CD4-positive, alpha-beta T cell treated with Interferon gamma for 1 hour (primary cell): ENCODE results near the gene IMP3.
A peak's percentile ranks its signal among the peaks of the same experiment; 100 is the strongest.
"Not testable (repeated sequence)": the region's sequence is repeated elsewhere in the genome, so short reads cannot be mapped to it uniquely, and the experiment has no call there.

ENCODE experiments used
- DNase-seq: peaks from one replicate; pipeline ENCODE4 v3.0.0-alpha.2; 2020

IMP3 gene

GRCh38 chr15:75649848-75650247 lies 9.8 kb upstream of the IMP3 start:
- no peak for DNase-seq

- no peak for DNase-seq
Observed at GRCh38 chr15:75649045-75649761, 9.2 kb upstream of the IMP3 start.

- DNase-seq = no peak
Observed at GRCh38 chr15:75648156-75649000, 8.4 kb upstream of the IMP3 start.

- peak; percentile 26 for DNase-seq
Observed at GRCh38 chr15:75647370-75648155, 7.5 kb upstream of the IMP3 start, which contains the start of gene SNX33. Gene SNX33, plus strand, starts transcription at chr15:75647912. Its CDS starts 1,191 bp downstream, at chr15:75649103.

GRCh38 chr15:75646944-75647364 lies 6.9 kb upstream of the IMP3 start:
- no peak for DNase-seq

GRCh38 chr15:75646112-75646943 lies 6.3 kb upstream of the IMP3 start:
- no peak for DNase-seq

GRCh38 chr15:75644376-75644775 lies 4.4 kb upstream of the IMP3 start:
- DNase-seq = no peak

GRCh38 chr15:75641603-75642002 lies 1.6 kb upstream of the IMP3 start:
- DNase-seq = no peak

- no peak for DNase-seq
Observed at GRCh38 chr15:75641179-75641503, 1.1 kb upstream of the IMP3 start.

- peak; percentile 37 for DNase-seq
Observed at GRCh38 chr15:75640483-75641178, 607 bp upstream of the IMP3 start.

- no peak for DNase-seq
Observed at GRCh38 chr15:75639191-75639708, 774 bp downstream of the IMP3 start.

GRCh38 chr15:75637245-75638009 lies 2.6 kb downstream of the IMP3 start:
- DNase-seq = no peak

- DNase-seq = no peak
Observed at GRCh38 chr15:75636026-75636425, 4.0 kb downstream of the IMP3 start.

GRCh38 chr15:75633922-75634321 lies 6.1 kb downstream of the IMP3 start:
- DNase-seq = not testable (repeated sequence)

GRCh38 chr15:75631935-75632334 lies 8.1 kb downstream of the IMP3 start:
- DNase-seq = no peak

GRCh38 chr15:75625542-75626347 lies 14.3 kb downstream of the IMP3 start, which contains the start of gene SNUPN:
Gene SNUPN, minus strand, starts transcription at chr15:75625725. Its CDS starts 4,674 bp downstream, at chr15:75621051.
- DNase-seq = peak; percentile 90

GRCh38 chr15:75622505-75622904 lies 17.5 kb downstream of the IMP3 start:
- no peak for DNase-seq

GRCh38 chr15:75620841-75621391 lies 19.1 kb downstream of the IMP3 start:
- no peak for DNase-seq

GRCh38 chr15:75620058-75620820 lies 19.8 kb downstream of the IMP3 start:
- no peak for DNase-seq
